ENCODE data around the gene SLC43A3. TPM values are rescaled to one million over a fixed set of nuclear protein-coding genes. Genes with fewer than 3 reads are reported as not detected.

Gene SLC43A3
- total and polyA plus RNA-seq, 10 donors: 15.2 to 72.5 (median 35.7) TPM

GRCh38 chr11:57464539-57465181 lies 37.7 kb upstream of the SLC43A3 start:
- Histone ChIP-seq H3K4me1 (peaks cover 6 to 29% (median 19%) of the 10 kb centered on the region in 6 donors), H3K9me3 (no peaks in the 10 kb centered on the region), H3K27ac (no peak overlapping the region), H3K36me3 (no peaks in the 10 kb centered on the region), H3K27me3 (replicated peaks in 1 of 7) (peaks cover 0 to 37% (median 16%) of the 10 kb centered on the region in 7 donors), H3K4me3 (no peak overlapping the region)
- DNase-seq: no peak
- TF ChIP-seq POLR2A (IDR thresholded peaks at IDR 0.05): no peak
- TF ChIP-seq POLR2AphosphoS5 (IDR thresholded peaks at IDR 0.05): no peak
- TF ChIP-seq CTCF (IDR thresholded peaks at IDR 0.05 in 8 of 11, conservative IDR thresholded peaks at IDR 0.05 in 3 of 11): no peak
- intact Hi-C loops (cut with DNase I; ENCODE audit: low total_unique reads): no loop called here
- WGBS, 5 donors: 67 to 78% (median 75%) methylated on average over 29 to 30 of the region's 30 CpGs

- Histone ChIP-seq H3K27ac (no peak overlapping the region), H3K27me3 (replicated peaks in 1 of 7) (peaks cover 5 to 44% (median 23%) of the 10 kb centered on the region in 7 donors), H3K9me3 (no peaks in the 10 kb centered on the region), H3K4me3 (no peak overlapping the region), H3K4me1 (peaks cover 13 to 37% (median 27%) of the 10 kb centered on the region in 6 donors), H3K36me3 (no peaks in the 10 kb centered on the region)
- WGBS, 5 donors: 67 to 81% (median 76%) methylated on average over 14 of the region's 14 CpGs
- intact Hi-C loops (cut with DNase I; ENCODE audit: low total_unique reads): no loop called here
- no peak for TF ChIP-seq POLR2A (IDR thresholded peaks at IDR 0.05)
- no peak for TF ChIP-seq POLR2AphosphoS5 (IDR thresholded peaks at IDR 0.05)
- TF ChIP-seq CTCF (IDR thresholded peaks at IDR 0.05 in 8 of 11, conservative IDR thresholded peaks at IDR 0.05 in 3 of 11): no peak
- DNase-seq: no peak
These were observed 37.0 kb upstream of the SLC43A3 start for GRCh38 chr11:57463671-57464538.

- intact Hi-C loops (cut with DNase I; ENCODE audit: low total_unique reads): no loop called here
- no peak for TF ChIP-seq POLR2AphosphoS5 (IDR thresholded peaks at IDR 0.05)
- no peak for TF ChIP-seq CTCF (IDR thresholded peaks at IDR 0.05 in 8 of 11, conservative IDR thresholded peaks at IDR 0.05 in 3 of 11)
- no peak for TF ChIP-seq POLR2A (IDR thresholded peaks at IDR 0.05)
- Histone ChIP-seq H3K27me3 (replicated peaks in 1 of 7) (peaks cover 5 to 52% (median 36%) of the 10 kb centered on the region in 7 donors), H3K27ac (no peak overlapping the region), H3K4me1 (peaks cover 22 to 50% (median 40%) of the 10 kb centered on the region in 6 donors), H3K4me3 (no peak overlapping the region), H3K9me3 (no peaks in the 10 kb centered on the region), H3K36me3 (no peaks in the 10 kb centered on the region)
- WGBS, 5 donors: 83 to 91% (median 85%) methylated on average over 3 of the region's 3 CpGs
- DNase-seq: no peak
These were observed 35.7 kb upstream of the SLC43A3 start for GRCh38 chr11:57462597-57462996.
